Posterior cingulate gyrus (tissue), 11 donors: Measurements from ENCODE around the gene PYGM.

Source experiments
- DNase-seq, 10 donors: peaks; one replicate each; pipeline versions ENCODE4 v3.0.0 to v3.0.0-alpha.2; 2020 to 2021; ENCODE audit warnings: mixed read lengths in 3 of 10
- intact Hi-C: fragments of 100-400 bp; cut with DNase I; formaldehyde crosslinking; loops from one replicate; pipeline ENCODE4 v1.15.1; 2023

PYGM gene

GRCh38 chr11:64770120-64770519 lies 10.3 kb upstream of the PYGM start:
- peak in 2 of 10 donors; percentile 5 to 38 for DNase-seq
- intact Hi-C loops: no loop called here

GRCh38 chr11:64769283-64769682 lies 9.5 kb upstream of the PYGM start:
- intact Hi-C loops: no loop called here
- no peak for DNase-seq

- DNase-seq: peak in 1 of 10 donors; percentile 1
- intact Hi-C loops: no loop called here
These were observed 8.5 kb upstream of the PYGM start for GRCh38 chr11:64768300-64768694.

- DNase-seq: peak in 8 of 10 donors; percentile 37 to 91 (median 55)
- intact Hi-C loops: no loop called here
These were observed 7.8 kb upstream of the PYGM start for GRCh38 chr11:64767344-64768299.

GRCh38 chr11:64766881-64767280 lies 7.1 kb upstream of the PYGM start:
- intact Hi-C loops: no loop called here
- DNase-seq: peak in 2 of 10 donors; percentile 3 to 7

GRCh38 chr11:64765851-64766665 lies 6.3 kb upstream of the PYGM start:
- peak in 4 of 10 donors; percentile 6 to 76 (median 14) for DNase-seq
- intact Hi-C loops: no loop called here

- intact Hi-C loops: no loop called here
- peak in 6 of 10 donors; percentile 9 to 89 (median 36) for DNase-seq
These were observed 5.6 kb upstream of the PYGM start for GRCh38 chr11:64765291-64765850.

GRCh38 chr11:64764753-64765152 lies 5.0 kb upstream of the PYGM start:
- intact Hi-C loops: no loop called here
- peak in 2 of 10 donors; percentile 5 to 14 for DNase-seq

GRCh38 chr11:64764040-64764611 lies 4.4 kb upstream of the PYGM start:
- intact Hi-C loops: no loop called here

GRCh38 chr11:64763526-64764039 lies 3.8 kb upstream of the PYGM start:
- intact Hi-C loops: no loop called here

More at GRCh38 chr11:64764040-64764611, 4.4 kb upstream of the PYGM start:
- peak in 2 of 10 donors; percentile 6 to 8 for DNase-seq

GRCh38 chr11:64762674-64763525 lies 3.1 kb upstream of the PYGM start:
- intact Hi-C loops: no loop called here
- DNase-seq: peak in 2 of 10 donors; percentile 7 to 18

More at GRCh38 chr11:64763526-64764039, 3.8 kb upstream of the PYGM start:
- peak in 4 of 10 donors; percentile 16 to 74 (median 47) for DNase-seq

- DNase-seq: peak in 4 of 10 donors; percentile 15 to 83 (median 51)
These were observed 2.5 kb upstream of the PYGM start for GRCh38 chr11:64762277-64762673.

GRCh38 chr11:64760759-64761420 lies 1.1 kb upstream of the PYGM start:
- intact Hi-C loops: no loop called here
- peak in 2 of 10 donors; percentile 2 to 3 for DNase-seq

More at GRCh38 chr11:64762277-64762673, 2.5 kb upstream of the PYGM start:
- intact Hi-C loops: no loop called here

GRCh38 chr11:64759131-64759721 lies 548 bp downstream of the PYGM start:
- peak in 4 of 10 donors; percentile 6 to 63 (median 42) for DNase-seq
- intact Hi-C loops: no loop called here

GRCh38 chr11:64758330-64759079 lies 1.3 kb downstream of the PYGM start:
- intact Hi-C loops: no loop called here
- DNase-seq: peak in 3 of 10 donors; percentile 8 to 79 (median 20)

GRCh38 chr11:64757549-64758329 lies 2.0 kb downstream of the PYGM start:
- DNase-seq: peak in 4 of 10 donors; percentile 7 to 70 (median 44)
- intact Hi-C loops: no loop called here
